Activated effector memory CD4-positive, alpha-beta T cell treated with Interleukin-2 at 50 U/mL for 16 hours (primary cell): Measurements from ENCODE around the gene ENTPD1.
"Not testable (repeated sequence)": the region's sequence is repeated elsewhere in the genome, so short reads cannot be mapped to it uniquely, and the experiment has no call there.

Experiments used
- DNase-seq: peaks from one replicate; pipeline ENCODE4 v3.0.0-alpha.2; 2020

ENTPD1 gene

DNA sequence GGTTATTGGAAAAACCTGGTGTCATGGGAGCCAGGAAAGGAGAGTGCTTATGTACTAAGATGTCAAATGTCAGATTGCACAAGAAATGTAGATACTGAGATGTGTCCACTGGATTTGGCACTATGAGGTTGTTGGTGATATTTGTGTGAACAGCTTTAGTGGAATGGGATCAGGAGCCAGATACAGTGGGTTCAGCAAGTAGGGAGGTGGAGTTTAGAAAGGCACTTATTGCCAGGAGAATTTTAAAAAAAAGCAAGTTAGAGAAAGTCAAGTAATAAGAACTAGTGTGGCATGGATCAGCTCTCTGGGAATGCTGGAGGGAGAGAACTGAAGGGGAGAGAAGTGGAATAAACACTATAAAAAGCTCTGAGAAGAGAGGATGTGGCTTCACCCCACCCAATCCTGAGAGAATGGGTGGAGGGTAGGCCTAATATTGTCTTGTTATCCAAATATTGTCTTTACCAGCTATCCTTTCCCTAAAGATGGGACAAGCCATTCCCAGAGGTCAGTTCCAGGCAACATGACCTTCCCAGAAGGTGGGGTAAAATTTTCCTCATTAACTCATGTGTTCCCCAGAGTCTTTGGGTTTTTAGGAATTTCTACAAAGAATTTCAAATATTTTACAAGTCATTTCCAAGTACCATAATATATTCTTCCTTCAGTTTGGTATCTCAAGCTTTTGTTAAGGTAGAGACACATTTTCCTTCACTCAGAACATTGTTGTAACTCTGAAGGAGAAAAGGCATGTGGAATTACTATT lies 42.3 kb downstream of the ENTPD1 start:
- no peak for DNase-seq

DNA sequence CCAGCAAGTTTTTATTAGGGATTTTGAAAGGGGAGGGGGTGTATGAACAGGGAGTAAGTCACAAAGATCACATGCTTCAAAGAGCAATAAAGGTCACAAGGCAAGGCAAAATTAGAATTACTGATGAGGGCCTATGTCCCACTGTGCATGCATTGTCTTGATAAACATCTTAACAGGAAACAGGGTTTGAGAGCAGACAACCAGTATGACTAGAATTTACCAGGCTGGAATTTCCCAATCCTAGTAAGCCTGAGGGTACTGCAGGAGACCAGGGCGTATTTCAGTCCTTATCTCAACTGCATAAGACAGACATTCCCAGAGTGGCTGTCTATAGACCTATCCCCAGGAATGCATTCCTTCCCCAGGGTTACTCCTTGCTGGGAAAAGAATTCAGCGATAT lies 44.3 kb downstream of the ENTPD1 start:
- not testable (repeated sequence) for DNase-seq

DNA sequence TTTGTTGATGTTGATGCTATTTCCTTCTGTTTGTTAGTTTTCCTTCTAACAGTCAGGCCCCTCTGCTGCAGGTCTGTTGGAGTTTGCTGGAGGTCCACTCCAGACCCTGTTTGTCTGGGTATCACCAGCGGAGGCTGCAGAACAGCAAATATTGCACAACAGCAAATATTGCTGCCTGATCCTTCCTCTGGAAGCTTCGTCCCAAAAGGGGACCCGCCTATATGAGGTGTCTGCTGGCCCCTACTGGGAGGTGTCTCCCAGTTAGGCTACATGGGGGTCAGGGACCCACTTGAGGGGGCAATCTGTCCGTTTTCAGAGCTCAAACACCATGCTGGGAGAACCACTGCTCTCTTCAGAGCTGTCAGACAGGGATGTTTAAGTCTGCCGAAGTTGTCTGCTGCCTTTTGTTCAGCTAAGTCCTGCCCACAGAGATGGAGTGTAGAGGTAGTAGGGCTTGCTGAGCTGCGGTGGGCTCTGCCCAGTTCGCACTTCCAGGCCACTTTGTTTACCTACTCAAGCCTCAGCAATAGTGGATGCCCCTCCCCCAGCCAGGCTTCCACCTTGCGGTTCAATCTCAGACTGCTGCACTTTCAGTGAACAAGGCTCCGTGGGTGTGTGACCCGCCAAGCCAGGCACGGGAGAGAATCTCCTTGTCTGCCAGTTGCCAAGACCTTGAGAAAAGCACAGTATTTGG lies 50.9 kb downstream of the ENTPD1 start:
- DNase-seq: not testable (repeated sequence)

DNA sequence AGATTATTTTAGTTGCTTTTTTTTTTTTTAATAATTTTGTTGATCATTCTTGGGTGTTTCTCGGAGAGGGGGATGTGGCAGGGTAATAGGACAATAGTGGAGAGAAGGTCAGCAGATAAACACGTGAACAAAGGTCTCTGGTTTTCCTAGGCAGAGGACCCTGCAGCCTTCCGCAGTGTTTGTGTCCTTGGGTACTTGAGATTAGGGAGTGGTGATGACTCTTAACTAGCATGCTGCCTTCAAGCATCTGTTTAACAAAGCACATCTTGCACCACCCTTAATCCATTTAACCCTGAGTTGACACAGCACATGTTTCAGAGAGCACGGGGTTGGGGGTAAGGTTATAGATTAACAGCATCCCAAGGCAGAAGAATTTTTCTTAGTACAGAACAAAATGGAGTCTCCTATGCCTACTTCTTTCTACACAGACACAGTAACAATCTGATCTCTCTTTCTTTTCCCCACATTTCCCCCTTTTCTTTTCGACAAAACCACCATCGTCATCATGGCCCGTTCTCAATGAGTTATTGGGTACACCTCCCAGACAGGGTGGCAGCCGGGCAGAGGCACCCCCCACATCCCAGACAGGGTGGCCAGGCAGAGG lies 52.8 kb downstream of the ENTPD1 start:
- DNase-seq: not testable (repeated sequence)

DNA sequence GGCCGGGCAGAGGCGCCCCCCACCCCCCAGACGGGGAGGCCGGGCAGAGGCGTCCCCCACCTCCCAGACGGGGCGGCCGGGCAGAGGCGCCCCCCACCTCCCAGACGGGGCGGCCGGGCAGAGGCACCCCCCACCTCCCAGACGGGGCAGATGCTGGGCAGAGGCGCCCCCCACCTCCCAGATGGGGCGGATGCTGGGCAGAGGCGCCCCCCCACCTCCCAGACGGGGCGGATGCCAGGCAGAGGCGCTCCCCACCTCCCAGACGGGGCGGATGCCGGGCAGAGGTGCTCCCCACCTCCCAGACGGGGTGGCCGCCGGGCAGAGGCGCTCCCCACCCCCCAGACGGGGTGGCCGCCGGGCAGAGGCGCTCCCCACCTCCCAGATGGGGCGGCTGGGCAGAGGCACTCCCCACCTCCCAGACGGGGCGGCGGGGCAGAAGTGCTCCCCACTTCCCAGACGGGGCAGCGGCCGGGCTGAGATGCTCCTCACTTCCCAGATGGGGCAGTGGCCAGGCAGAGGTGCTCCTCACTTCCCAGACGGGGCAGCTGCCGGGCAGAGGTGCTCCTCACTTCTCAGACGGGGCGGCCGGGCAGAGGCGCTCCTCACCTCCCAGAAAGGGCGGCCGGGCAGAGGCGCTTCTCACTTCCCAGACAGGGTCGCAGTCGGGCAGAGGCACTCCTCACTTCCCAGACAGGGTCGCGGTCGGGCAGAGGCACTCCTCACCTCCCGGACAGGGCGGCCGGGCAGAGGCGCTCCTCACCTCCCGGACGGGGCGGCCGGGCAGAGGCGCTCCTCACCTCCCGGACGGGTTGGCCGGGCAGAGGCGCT lies 53.6 kb downstream of the ENTPD1 start:
- no peak for DNase-seq

DNA sequence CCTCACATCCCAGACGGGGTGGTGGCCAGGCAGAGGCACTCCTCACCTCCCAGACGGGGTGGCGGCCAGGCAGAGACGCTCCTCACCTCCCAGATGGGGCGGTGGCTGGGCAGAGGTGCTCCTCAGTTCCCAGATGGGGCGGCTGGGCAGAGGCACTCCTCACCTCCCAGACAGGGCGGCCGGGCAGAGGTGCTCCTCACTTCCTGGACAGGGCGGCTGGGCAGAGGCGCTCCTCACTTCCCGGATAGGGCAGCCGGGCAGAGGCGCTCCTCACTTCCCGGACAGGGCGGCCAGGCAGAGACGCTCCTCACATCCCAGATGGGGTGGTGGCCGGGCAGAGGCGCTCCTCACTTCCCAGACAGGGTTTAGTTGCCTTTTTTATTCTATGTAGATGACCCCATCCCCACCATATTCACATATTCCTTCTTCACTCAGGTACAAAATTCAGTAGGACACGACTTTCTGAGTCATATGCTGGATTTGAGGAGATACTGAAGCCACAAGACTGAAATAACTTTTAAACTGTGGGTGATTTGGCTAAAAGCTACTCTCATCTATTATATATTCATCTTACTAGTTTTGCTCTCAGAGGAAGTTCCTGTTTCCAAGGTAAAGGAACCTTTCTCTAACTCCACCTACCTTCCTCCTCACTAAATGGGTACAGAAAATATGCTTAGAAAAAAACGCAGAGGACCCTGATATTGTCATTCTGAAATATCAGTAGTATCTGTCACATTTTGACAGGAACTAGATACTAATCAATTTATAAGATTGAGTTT lies 54.4 kb downstream of the ENTPD1 start:
- DNase-seq: no peak

DNA sequence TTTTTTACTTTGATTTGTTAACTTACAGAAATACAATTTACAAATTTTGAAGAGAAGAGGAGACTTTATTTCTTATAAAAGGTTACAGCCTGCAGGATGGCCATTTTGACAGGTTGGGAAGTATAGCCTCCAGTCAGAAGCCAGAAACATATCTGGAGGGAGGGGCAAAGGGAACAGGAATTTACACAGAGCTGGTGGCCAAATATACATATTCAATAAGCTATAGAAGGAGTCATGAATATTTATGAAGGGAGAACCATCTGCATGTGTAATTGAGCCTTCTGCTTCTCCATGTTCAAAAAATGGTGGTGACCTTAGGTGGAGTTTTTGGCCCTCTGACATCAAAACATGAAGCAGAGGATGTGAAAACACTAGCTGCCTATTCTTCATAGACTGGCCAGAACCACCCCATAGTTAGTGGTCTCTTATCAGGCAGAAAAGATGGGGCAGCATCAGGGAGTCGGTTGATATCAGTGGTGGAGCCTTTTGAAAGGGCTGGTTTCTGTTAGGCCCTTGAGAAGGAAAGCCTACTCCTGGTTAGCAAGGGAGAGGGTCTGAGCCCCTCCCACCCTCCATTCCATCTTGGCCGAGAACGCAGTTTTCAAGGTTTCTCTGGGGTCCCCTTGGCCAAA lies 57.2 kb downstream of the ENTPD1 start:
- no peak for DNase-seq

DNA sequence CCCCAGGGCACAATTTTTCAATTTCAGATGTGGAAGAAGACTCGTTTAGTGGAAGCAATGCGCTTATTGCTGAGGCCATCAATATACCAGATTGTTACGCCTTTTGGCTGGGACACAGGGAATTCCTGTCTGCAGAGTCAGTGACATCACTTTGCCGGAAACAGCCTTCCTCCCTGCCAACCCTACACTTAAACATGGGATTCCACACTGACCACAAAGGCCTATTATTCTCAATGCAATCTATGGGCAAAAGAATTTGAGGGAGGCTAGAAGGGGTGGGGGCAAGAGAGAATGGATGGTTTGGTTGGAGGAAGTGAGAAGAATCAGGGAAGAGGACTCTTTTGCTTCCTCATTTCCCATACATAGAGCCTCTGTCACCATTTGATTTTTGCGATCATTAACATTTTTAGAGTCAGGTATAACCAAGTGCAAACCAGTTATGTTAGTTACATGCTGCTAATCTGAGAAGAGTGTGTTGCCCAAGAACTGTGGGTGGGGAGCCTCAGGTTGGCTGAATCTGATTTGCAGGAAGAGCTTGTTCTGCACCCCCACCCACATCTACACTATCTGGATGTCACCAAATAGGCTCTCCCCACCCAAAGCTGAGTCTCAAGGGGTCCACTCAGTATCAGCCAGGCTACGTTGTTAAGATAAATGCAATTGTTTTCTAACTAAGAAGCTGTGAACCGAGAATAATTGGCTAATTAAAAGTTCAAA lies 58.2 kb downstream of the ENTPD1 start:
- no peak for DNase-seq

DNA sequence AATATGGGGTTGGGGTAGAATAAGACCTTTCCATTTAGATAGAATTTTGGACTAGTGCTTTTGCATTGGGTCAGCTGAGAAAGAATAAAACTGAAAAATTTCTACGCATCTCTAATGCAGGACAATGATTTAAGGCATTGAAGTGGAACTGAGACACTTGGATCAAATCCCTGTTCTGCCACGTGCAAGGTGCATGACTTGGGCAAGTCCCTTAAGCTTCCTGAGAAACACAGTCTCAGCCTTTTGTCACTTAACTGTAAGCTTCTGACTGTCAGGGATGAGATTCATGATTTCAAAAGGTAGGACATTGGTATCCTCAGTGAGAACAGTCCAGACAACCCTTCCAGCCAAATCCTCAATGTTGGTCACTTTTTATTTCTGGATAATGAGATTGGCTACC lies 59.2 kb downstream of the ENTPD1 start:
- DNase-seq: no peak

DNA sequence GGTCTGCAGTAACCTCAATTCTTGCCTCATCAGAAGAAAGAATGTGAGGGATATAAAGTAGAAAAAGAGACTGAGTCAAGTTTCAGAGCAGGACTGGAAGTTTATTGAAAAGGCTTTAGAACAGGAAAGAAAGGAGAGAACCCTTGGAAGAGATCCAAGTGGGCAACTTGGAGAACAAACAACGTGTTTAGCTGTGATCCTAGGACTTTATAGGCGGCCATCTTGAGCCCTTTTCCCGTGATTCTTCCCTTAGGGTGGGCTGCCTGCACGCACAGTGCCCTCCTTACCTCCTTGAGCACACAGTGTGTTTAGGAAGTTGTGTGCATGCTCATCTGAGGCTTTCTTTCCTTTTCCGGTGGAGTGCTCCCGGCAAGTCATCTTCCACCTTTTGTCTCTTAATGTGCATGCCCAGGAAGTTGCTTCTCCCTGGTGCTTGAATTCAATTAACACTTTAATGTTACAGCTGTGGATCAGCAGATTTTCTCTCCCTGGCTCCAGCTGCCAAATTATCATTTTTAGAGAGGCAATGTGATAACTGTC lies 59.8 kb downstream of the ENTPD1 start:
- no peak for DNase-seq

DNA sequence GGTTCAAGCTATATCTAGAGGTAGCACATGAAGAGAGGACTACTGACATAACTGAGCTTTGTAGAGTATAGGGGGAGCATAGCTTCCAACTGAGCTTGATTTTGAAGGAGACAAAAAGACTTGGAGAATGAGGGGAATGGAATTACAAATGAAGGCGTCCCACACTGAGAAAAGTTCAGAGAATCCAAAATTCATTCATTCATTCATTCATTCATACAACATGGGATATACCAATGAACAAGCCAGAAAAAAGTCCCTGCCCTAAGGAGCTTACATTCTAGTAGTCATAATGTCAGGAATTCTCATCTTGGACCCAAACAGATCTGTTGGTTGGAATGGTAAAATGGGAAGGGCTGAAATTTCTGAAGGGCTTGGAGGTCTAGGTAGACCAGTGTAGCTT lies 62.0 kb downstream of the ENTPD1 start:
- no peak for DNase-seq

DNA sequence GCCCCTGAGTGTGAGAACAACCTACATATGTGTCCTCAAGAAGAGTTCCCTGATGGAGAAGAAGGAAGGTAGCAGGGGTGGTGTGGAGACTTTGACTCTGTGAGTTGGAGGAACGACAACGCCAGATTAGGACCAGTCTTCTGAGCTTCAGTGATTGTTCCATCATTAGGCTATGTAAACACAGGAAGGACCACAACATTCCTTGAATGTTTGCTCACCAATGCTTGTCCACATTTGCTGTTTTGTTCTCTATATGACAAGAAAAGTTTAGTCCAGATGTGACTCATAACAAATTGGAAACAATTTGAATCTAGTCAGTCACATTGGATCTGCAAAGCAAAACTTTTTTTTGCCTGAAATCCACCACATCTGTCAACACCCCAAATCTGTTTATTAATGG lies 62.7 kb downstream of the ENTPD1 start:
- DNase-seq: no peak

DNA sequence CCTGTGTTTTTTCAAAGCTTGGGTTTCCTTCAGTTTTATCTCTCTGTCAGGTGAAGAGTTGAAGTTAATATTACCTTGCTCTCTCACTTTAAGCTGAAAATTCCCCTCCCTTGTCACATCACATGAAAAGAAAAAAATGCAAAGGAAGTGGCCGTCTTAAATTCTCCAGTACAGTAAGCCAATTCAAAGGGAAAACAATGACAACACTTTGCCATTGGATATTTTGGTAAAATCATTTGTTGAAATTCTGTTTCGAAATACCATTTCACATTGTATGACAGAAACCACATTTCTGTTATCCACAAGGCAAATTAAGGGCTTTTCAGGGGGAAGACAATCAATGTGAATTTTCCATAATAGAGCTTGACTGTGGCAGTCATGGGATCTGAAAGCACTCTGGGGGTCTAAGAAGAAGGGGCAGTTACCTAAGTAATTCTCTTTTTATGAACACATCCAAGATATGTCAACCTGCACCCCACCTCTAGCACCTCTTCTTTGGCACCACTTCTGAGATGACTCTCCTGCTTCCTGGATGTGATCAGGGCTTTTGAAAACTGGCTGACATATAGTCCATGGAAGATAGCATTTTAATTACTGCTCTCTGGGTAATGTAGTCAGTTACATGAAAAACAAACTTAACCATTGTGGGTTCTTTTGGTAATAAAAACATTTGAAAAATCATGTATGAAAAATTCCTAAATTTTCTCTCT lies 63.8 kb downstream of the ENTPD1 start:
- DNase-seq: no peak

DNA sequence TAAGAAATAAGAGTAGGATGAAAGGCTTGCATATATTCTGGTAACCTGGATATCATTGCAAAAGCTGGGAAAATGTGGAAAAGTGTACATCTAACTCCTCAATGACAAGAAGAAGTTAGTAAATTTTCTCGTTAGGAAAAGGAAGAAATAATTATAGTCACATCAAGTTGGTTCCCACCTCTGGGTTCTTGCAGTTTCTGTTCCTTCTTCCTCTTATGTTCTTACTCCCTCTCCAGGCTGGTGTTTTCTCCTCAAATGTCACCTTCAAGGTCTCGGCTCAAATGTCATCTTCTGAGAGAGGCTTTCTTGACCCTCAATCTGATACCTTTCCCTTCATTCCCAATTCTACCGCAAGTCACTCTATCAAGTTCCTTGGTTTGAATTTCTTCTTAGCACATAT lies 64.4 kb downstream of the ENTPD1 start:
- no peak for DNase-seq

DNA sequence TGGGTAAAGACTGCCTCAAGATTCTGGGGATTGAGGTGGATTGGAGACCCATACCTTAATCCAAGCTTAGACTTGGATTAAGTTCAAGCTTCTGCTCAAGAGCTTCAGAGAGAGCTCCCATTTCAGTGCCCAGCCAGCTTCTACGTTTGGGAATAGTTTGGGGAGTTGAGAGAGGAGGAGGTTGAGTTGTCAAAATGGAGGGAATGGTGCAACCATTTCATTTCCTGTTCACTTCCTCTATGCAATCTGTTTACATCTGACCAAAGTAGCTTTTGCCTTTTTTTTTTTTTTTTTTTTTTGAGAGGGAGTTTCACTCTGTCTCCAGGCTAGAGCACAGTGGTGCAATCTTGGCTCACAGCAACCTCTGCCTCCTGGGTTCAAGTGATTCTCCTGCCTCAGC lies 65.8 kb downstream of the ENTPD1 start:
- DNase-seq: no peak

DNA sequence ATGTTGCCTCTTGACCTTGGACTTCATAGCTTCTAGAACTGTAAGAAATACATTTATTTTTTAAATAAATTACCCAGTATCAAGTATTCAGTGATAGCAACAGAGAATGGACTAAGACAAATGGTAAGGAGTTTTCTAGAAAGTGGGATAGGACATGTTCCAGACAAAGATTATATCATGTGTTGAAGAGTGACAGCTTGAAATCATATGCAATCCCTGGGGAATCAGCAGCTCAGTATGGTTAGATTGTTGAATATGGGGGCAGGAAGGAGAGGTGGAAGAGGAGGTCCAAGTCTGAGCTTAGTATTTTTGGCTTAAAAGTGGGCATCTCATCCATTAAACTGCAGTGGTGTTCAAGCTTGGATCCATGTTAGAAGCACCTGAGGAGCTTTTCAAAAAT lies 74.1 kb downstream of the ENTPD1 start:
- no peak for DNase-seq

DNA sequence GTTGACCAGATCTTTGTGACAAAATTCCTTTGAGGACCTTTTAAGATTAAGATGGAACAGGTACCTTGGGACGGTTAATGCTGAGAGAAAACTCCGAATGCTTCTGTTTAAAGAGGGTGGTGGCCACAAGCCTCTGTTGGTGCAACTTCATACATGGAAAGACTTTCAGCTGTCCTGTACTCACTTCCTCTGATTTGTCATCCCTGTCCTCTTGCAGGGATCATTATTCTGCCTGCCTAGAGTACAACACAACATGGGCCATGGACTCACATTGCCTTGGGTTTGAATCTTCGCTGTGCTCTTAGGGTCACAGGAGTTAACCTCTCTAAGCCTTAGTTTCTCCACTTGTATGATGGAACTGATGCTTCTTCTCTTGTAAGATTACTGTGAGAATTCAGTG lies 75.1 kb downstream of the ENTPD1 start:
- DNase-seq: no peak

DNA sequence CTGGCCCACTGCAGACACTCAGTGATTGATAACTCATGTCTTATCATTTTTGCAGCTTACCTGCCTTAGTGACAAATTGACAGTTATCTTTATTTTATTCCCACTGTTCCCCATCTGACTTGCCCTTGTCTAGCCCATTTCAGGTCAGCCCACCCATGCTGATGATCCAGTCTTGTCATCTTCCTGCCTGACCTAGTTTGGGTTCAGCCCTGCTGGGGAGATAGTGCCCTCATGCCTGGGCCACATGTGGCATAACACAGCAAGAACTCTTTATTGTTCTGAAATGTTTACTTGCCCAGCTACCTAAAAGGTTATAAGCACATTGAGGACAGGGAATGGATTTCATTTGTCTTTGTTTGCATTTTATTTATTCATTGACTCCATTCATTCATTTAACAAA lies 75.6 kb downstream of the ENTPD1 start:
- no peak for DNase-seq

DNA sequence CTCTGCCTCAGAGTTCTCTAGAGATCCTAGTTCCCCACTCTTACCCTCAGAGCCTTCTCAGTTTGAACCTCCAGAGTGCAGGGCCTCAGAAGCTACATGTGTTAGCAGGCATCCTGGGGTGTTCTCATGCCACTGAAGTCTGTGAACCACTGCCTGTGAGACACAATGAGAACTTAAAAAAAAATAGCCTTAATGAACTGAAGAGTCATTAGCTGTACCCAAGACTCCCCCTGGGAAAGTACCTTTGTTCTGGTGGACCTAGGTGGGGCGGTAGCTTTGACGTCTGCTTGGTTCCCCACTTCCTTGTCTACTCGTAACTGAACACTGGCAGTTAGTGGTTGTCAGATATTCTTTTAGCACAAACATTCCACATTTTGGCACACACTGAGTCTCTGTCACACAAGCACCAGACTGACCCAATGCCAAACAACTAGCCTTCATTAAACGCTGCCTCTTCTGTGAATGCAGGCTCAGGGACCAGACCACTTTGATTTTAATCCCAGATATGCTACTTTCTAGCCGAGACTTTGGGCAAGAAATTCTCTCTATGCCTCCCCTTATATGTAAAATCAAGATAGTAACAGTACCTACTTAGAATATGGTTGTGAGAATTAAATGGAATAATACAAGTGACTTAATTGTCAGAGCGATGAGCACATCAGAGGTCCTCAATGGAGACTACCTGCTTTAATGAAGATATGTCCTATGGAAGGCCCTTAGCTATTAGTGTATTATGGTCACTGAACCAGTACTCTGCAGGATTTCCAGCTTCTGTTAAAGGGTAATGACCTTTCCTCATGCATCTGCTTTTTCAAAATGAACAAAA lies 76.5 kb downstream of the ENTPD1 start:
- DNase-seq: peak; percentile 14
